PFSK-1 (cell line): Measurements from ENCODE around the gene PHACTR3.

Experiments used
- FOXP2 ChIP-seq: optimal IDR thresholded peaks from 2 replicates; pipeline ENCODE3; 2011; ENCODE audit warnings: borderline replicate concordance, control low read depth, inconsistent platforms; ENCODE audit not compliant: insufficient read depth; ENCODE audit errors: extremely low read length, extremely low read depth
- POLR2AphosphoS5 ChIP-seq: IDR thresholded peaks from 2 replicates; pipeline ENCODE4 v1.6.1; 2012; ENCODE audit warnings: low read depth, mild to moderate bottlenecking, control low read depth, low read length, moderate library complexity
- REST ChIP-seq, 2 experiments: IDR thresholded peaks; 2 replicates each; pipeline versions ENCODE4 v1.6.1 to v1.8.0; 2011 to 2012; ENCODE audit warnings: low read depth in 2 of 2, low read length in 2 of 2, control low read depth in 1 of 2, inconsistent platforms in 1 of 2, mild to moderate bottlenecking in 1 of 2, moderate library complexity in 1 of 2; ENCODE audit not compliant: insufficient read depth in 1 of 2
- SIN3A ChIP-seq: IDR thresholded peaks from 2 replicates; pipeline ENCODE4 v1.6.1; 2012; ENCODE audit warnings: mild to moderate bottlenecking, low read length, moderate library complexity, borderline replicate concordance; ENCODE audit not compliant: insufficient read depth
- TAF1 ChIP-seq: IDR thresholded peaks from 2 replicates; pipeline ENCODE4 v1.6.1; 2012; ENCODE audit warnings: low read length, control low read depth, borderline replicate concordance; ENCODE audit not compliant: insufficient read depth

PHACTR3 gene

GRCh38 chr20:59616306-59616705 is 12.0 kb downstream of the PHACTR3 start:
- TF ChIP-seq REST (IDR thresholded peaks at IDR 0.05; ENCODE audit: insufficient read depth in 1 of 2, low read depth in 2 of 2, low read length in 2 of 2), result no peak
- no peak for TF ChIP-seq POLR2AphosphoS5
- no peak for TF ChIP-seq TAF1
- TF ChIP-seq FOXP2, result no peak

GRCh38 chr20:59617221-59617620 is 12.9 kb downstream of the PHACTR3 start:
- TF ChIP-seq SIN3A, result no peak

- TF ChIP-seq SIN3A (no peak), REST (IDR thresholded peaks at IDR 0.05; ENCODE audit: insufficient read depth in 1 of 2, low read depth in 2 of 2, low read length in 2 of 2) (no peak), TAF1 (no peak), FOXP2 (no peak), POLR2AphosphoS5 (no peak)
Measured at GRCh38 chr20:59618131-59618530, 13.8 kb downstream of the PHACTR3 start.

GRCh38 chr20:59620860-59621505 is 16.6 kb downstream of the PHACTR3 start:
- TF ChIP-seq TAF1 (no peak), POLR2AphosphoS5 (no peak), SIN3A (no peak), FOXP2 (no peak), REST (IDR thresholded peaks at IDR 0.05; ENCODE audit: insufficient read depth in 1 of 2, low read depth in 2 of 2, low read length in 2 of 2) (no peak)

GRCh38 chr20:59622496-59622895 is 18.2 kb downstream of the PHACTR3 start:
- TF ChIP-seq FOXP2, result no peak
- TF ChIP-seq SIN3A, result no peak
- no peak for TF ChIP-seq REST (IDR thresholded peaks at IDR 0.05; ENCODE audit: insufficient read depth in 1 of 2, low read depth in 2 of 2, low read length in 2 of 2)
- no peak for TF ChIP-seq TAF1
- no peak for TF ChIP-seq POLR2AphosphoS5
